NCI-H82 treated with DMSO at 0.1 percent for 48 hours (cell line): ENCODE data around the gene YPEL4.
A peak's percentile ranks its signal among the peaks of the same experiment; 100 is the strongest.

Experiments used
- DNase-seq: peaks from one replicate; lab custom pipeline; 2025; ENCODE audit not compliant: unreplicated experiment; lab: John Stamatoyannopoulos, UW

YPEL4 gene

GRCh38 chr11:57634311-57634710 lies 15.4 kb downstream of the YPEL4 start:
- no peak for DNase-seq

- no peak for DNase-seq
These were observed 16.2 kb downstream of the YPEL4 start for GRCh38 chr11:57633394-57634070.

GRCh38 chr11:57632116-57632515 lies 17.6 kb downstream of the YPEL4 start:
- DNase-seq = no peak

- peak; percentile 93 for DNase-seq
These were observed 19.5 kb downstream of the YPEL4 start for GRCh38 chr11:57630171-57630570.

GRCh38 chr11:57626895-57627294 lies 22.8 kb downstream of the YPEL4 start:
- no peak for DNase-seq

GRCh38 chr11:57624864-57625263 lies 24.8 kb downstream of the YPEL4 start:
- no peak for DNase-seq

GRCh38 chr11:57622263-57622662 lies 27.4 kb downstream of the YPEL4 start:
- no peak for DNase-seq

- no peak for DNase-seq
These were observed 29.2 kb downstream of the YPEL4 start for GRCh38 chr11:57620467-57620866.

GRCh38 chr11:57619331-57619730 lies 30.4 kb downstream of the YPEL4 start:
- no peak for DNase-seq

GRCh38 chr11:57618438-57618837 lies 31.3 kb downstream of the YPEL4 start:
- DNase-seq = no peak

- DNase-seq = no peak
These were observed 33.1 kb downstream of the YPEL4 start for GRCh38 chr11:57616595-57616994.

- no peak for DNase-seq
These were observed 34.4 kb downstream of the YPEL4 start for GRCh38 chr11:57615308-57615707.

GRCh38 chr11:57614234-57614772 lies 35.4 kb downstream of the YPEL4 start:
- DNase-seq = no peak

- no peak for DNase-seq
These were observed 39.5 kb downstream of the YPEL4 start for GRCh38 chr11:57610170-57610569.

- no peak for DNase-seq
These were observed 44.7 kb downstream of the YPEL4 start for GRCh38 chr11:57605028-57605420.

GRCh38 chr11:57604296-57605027 lies 45.2 kb downstream of the YPEL4 start:
- DNase-seq = no peak

- DNase-seq = peak; percentile 85
These were observed 48.4 kb downstream of the YPEL4 start for GRCh38 chr11:57601297-57601696.

- DNase-seq = no peak
These were observed 50.3 kb downstream of the YPEL4 start for GRCh38 chr11:57599381-57599780.

GRCh38 chr11:57598831-57599155 lies 50.9 kb downstream of the YPEL4 start:
- DNase-seq = no peak

- DNase-seq = peak; percentile 86
These were observed 51.5 kb downstream of the YPEL4 start for GRCh38 chr11:57597916-57598830.

GRCh38 chr11:57597461-57597915 lies 52.2 kb downstream of the YPEL4 start, which contains the start of gene SERPING1:
SERPING1 (plus strand) TSS chr11:57597685; CDS start chr11:57598271, 586 bp downstream.
- no peak for DNase-seq
